Spinal cord (tissue), 4 donors: ENCODE data around the gene PRPF4. TPM values are rescaled to one million over a fixed set of nuclear protein-coding genes. Genes with fewer than 3 reads are reported as not detected.

Experiments
- polyA plus RNA-seq, 2 donors: library from polyadenylated mRNA; unstranded; fragments of 120-200 nt; gene quantifications; one replicate each; pipeline ENCODE4 v1.2.1, GENCODE V29; 2013; ENCODE audit not compliant: insufficient read length in 2 of 2
- total RNA-seq, 2 donors: library from RNA; depleted of rRNA in 1 of 2; stranded (reverse); fragments of 120-200 nt in 1 of 2; fragments of >200 nt in 1 of 2; gene quantifications; one replicate each; pipeline versions ENCODE4 v1.2.3 to v1.2.4, GENCODE V29; 2013 to 2014

The PRPF4 gene
- total and polyA plus RNA-seq, 4 donors: 22.5 to 30.6 (median 24.2) TPM

Other genes starting within 250 kb of the PRPF4 start
- 10 to 100 TPM; 12.6 to 15.5 TPM for gene ZFP37, start 218.9 kb upstream of the PRPF4 start, total RNA-seq
- gene ZFP37, start 218.9 kb upstream of the PRPF4 start, polyA plus RNA-seq: 10 to 100 TPM; 12.6 to 15.3 TPM
- 10 to 100 TPM; 14.9 to 27.7 TPM for gene SLC31A2, start 124.7 kb upstream of the PRPF4 start, total RNA-seq
- gene SLC31A2, start 124.7 kb upstream of the PRPF4 start, polyA plus RNA-seq: 10 to 100 TPM; 17.4 to 20.3 TPM
- 10 to 100 TPM; 24.2 to 26.9 TPM for gene FKBP15, start 54.4 kb upstream of the PRPF4 start, total RNA-seq
- 10 to 100 TPM; 25.6 to 26.6 TPM for gene FKBP15, start 54.4 kb upstream of the PRPF4 start, polyA plus RNA-seq
- gene SLC31A1, start 54.1 kb upstream of the PRPF4 start, total RNA-seq: 10 to 100 TPM; 19.5 to 22.9 TPM
- 10 to 100 TPM; 18.7 to 19.5 TPM for gene SLC31A1, start 54.1 kb upstream of the PRPF4 start, polyA plus RNA-seq
- gene CDC26, start 86 bp upstream of the PRPF4 start, total RNA-seq: 10 to 100 TPM; 19.8 to 39.7 TPM
- 10 to 100 TPM; 25.8 to 26.4 TPM for gene CDC26, start 86 bp upstream of the PRPF4 start, polyA plus RNA-seq
- gene RNF183, start 27.7 kb downstream of the PRPF4 start, total RNA-seq: under 1 TPM in 1 of 2 donors, not detected in 1; 0.11 TPM
- gene RNF183, start 27.7 kb downstream of the PRPF4 start, polyA plus RNA-seq: under 1 TPM in 1 of 2 donors, not detected in 1; 0.12 TPM
- 1 to 10 TPM; 3.4 to 4.8 TPM for gene WDR31, start 64.6 kb downstream of the PRPF4 start, total RNA-seq
- gene WDR31, start 64.6 kb downstream of the PRPF4 start, polyA plus RNA-seq: 1 to 10 TPM; 3.6 to 4.5 TPM
- gene BSPRY, start 73.9 kb downstream of the PRPF4 start, total RNA-seq: under 1 TPM; 0.33 to 0.79 TPM
- gene BSPRY, start 73.9 kb downstream of the PRPF4 start, polyA plus RNA-seq: under 1 TPM; 0.17 to 0.75 TPM
- 10 to 100 TPM in 1 of 2 donors, 1 to 10 TPM in 1; 9.6 to 14.4 TPM for gene HDHD3, start 101.3 kb downstream of the PRPF4 start, total RNA-seq
- gene HDHD3, start 101.3 kb downstream of the PRPF4 start, polyA plus RNA-seq: 10 to 100 TPM; 13.2 to 15.4 TPM
- 10 to 100 TPM; 25.5 to 28.5 TPM for gene ALAD, start 125.6 kb downstream of the PRPF4 start, total RNA-seq
- 10 to 100 TPM; 38.5 to 51.3 TPM for gene ALAD, start 125.6 kb downstream of the PRPF4 start, polyA plus RNA-seq
- 10 to 100 TPM; 33.1 to 52.3 TPM for gene POLE3, start 135.0 kb downstream of the PRPF4 start, total RNA-seq
- 10 to 100 TPM; 44.1 to 54.8 TPM for gene POLE3, start 135.0 kb downstream of the PRPF4 start, polyA plus RNA-seq
- under 1 TPM; 0.69 to 0.88 TPM for gene C9orf43, start 135.1 kb downstream of the PRPF4 start, total RNA-seq
- gene C9orf43, start 135.1 kb downstream of the PRPF4 start, polyA plus RNA-seq: 1 to 10 TPM in 1 of 2 donors, under 1 TPM in 1; 0.29 to 1.0 TPM
- 10 to 100 TPM; 33.5 to 54.9 TPM for gene RGS3, start 188.1 kb downstream of the PRPF4 start, total RNA-seq
- 10 to 100 TPM; 40.3 to 41.6 TPM for gene RGS3, start 188.1 kb downstream of the PRPF4 start, polyA plus RNA-seq